GM23248 (cell line): ENCODE data around the gene DRD4. TPM values are rescaled to one million over a fixed set of nuclear protein-coding genes. Genes with fewer than 3 reads are reported as not detected.

ENCODE experiments used
- DNase-seq: peaks from one replicate; pipeline ENCODE4 v3.0.0-alpha.2; 2015
- H2AFZ ChIP-seq: fragments of 200-600 bp; sonication (generic); 2 replicates; pipeline ENCODE4 v1.6.1; 2016; ENCODE audit warnings: antibody characterized with exemption
- H3F3A ChIP-seq: fragments of 200-600 bp; sonication (generic); 2 replicates; pipeline ENCODE4 v1.6.1; 2016; ENCODE audit warnings: mild to moderate bottlenecking, antibody characterized with exemption, mixed run types; ENCODE audit not compliant: insufficient read depth
- H3K27ac ChIP-seq: fragments of 200-600 bp; sonication (generic); 2 replicates; pipeline ENCODE4 v1.5.1; 2016; ENCODE audit warnings: mild to moderate bottlenecking
- H3K27me3 ChIP-seq: fragments of 200-600 bp; sonication (generic); replicated peaks from 2 replicates; pipeline ENCODE4 v1.6.1; 2016; ENCODE audit warnings: mild to moderate bottlenecking; ENCODE audit not compliant: insufficient read depth
- H3K36me3 ChIP-seq: fragments of 200-600 bp; sonication (generic); 2 replicates; pipeline ENCODE4 v1.6.1; 2016; ENCODE audit warnings: low read depth, mild to moderate bottlenecking
- H3K4me1 ChIP-seq: fragments of 200-600 bp; sonication (generic); 2 replicates; pipeline ENCODE4 v1.6.1; 2016; ENCODE audit warnings: mild to moderate bottlenecking; ENCODE audit not compliant: insufficient read depth
- H3K4me2 ChIP-seq: fragments of 200-600 bp; sonication (generic); one replicate; pipeline ENCODE4 v1.6.1; 2016; ENCODE audit warnings: mild to moderate bottlenecking; ENCODE audit not compliant: unreplicated experiment
- H3K4me3 ChIP-seq: fragments of 200-600 bp; sonication (generic); 2 replicates; pipeline ENCODE4 v1.5.1; 2016; ENCODE audit warnings: mild to moderate bottlenecking
- H3K79me2 ChIP-seq: fragments of 200-600 bp; sonication (generic); 2 replicates; pipeline ENCODE4 v1.6.1; 2016; ENCODE audit warnings: mild to moderate bottlenecking; ENCODE audit not compliant: insufficient read depth
- H3K9ac ChIP-seq: fragments of 200-600 bp; sonication (generic); 2 replicates; pipeline ENCODE4 v1.6.1; 2016; ENCODE audit warnings: mild to moderate bottlenecking
- H3K9me2 ChIP-seq: fragments of 200-600 bp; sonication (generic); 2 replicates; pipeline ENCODE4 v1.6.1; 2016; ENCODE audit warnings: mixed run types, mild to moderate bottlenecking, moderate library complexity; ENCODE audit not compliant: insufficient read depth
- H3K9me3 ChIP-seq: fragments of 200-600 bp; sonication (generic); one replicate; pipeline ENCODE4 v1.6.1; 2017; ENCODE audit warnings: low read depth
- H4K20me1 ChIP-seq: fragments of 200-600 bp; sonication (generic); 2 replicates; pipeline ENCODE4 v1.6.0; 2016; ENCODE audit not compliant: insufficient read depth
- EZH2 ChIP-seq: fragments of 200-600 bp; sonication (generic); IDR thresholded peaks from 2 replicates; pipeline ENCODE4 v1.6.1; 2018; ENCODE audit warnings: antibody characterized with exemption, mild to moderate bottlenecking; ENCODE audit not compliant: insufficient read depth, poor library complexity, severe bottlenecking
- EZH2phosphoT487 ChIP-seq: fragments of 200-600 bp; sonication (generic); IDR thresholded peaks from 2 replicates; pipeline ENCODE4 v1.6.1; 2018; ENCODE audit warnings: antibody characterized with exemption, moderate library complexity, mild to moderate bottlenecking, low read depth; ENCODE audit not compliant: insufficient read depth
- WGBS, 2 experiments: methylation state at CpG; one replicate each; pipeline ENCODE4 v1.1.6; 2015 to 2017; ENCODE audit warnings: low lambda C conversion rate in 2 of 2, low coverage in 1 of 2; ENCODE audit errors: missing lambda C conversion rate in 2 of 2; 5-methylcytosine and 5-hydroxymethylcytosine counted together
- in situ Hi-C: fragments of 300-500 bp; cut with MboI; formaldehyde crosslinking; loops from 2 replicates; pipeline ENCODE4 v1.15.0; 2020
- polyA plus RNA-seq: library from polyadenylated mRNA; unstranded; fragments of >200 nt; fragmentation: Nextera tagmentation; extraction: Ambion mirVana; gene quantifications from 2 replicates; pipeline ENCODE4 v1.2.1, GENCODE V29; 2016
- total RNA-seq: library from RNA; depleted of rRNA; stranded (reverse); fragments of >200 nt; shearing (Covaris generic); gene quantifications from 2 replicates; pipeline ENCODE4 v1.2.3, GENCODE V29; 2014

Gene DRD4
- total and polyA plus RNA-seq, 2 experiments from 2014 or later: not detected

GRCh38 chr11:616320-617198, 20.5 kb upstream of the DRD4 start:
- H3K9me2 ChIP-seq: no peaks in the 10 kb centered on the region
- H3K9ac ChIP-seq: peak overlapping the region; percentile 86; the same call in 1 of the 2 replicates
- no peaks in the 10 kb centered on the region for H3K4me1 ChIP-seq
- peak overlapping the region; percentile 82; the same call in 1 of the 2 replicates for H3K27ac ChIP-seq
- H2AFZ ChIP-seq: peak overlapping the region; percentile 66; the same call in 1 of the 2 replicates
- H3K36me3 ChIP-seq: no peaks in the 10 kb centered on the region; the same call in 1 of the 2 replicates
- H4K20me1 ChIP-seq: no peaks in the 10 kb centered on the region
- no peaks in the 10 kb centered on the region for H3K27me3 ChIP-seq
- peak overlapping the region; percentile 84 for H3K4me2 ChIP-seq
- no peaks in the 10 kb centered on the region for H3K79me2 ChIP-seq
- H3K9me3 ChIP-seq: no peaks in the 10 kb centered on the region
- in situ Hi-C loops: no loop called here
- peak overlapping the region; percentile 88 for H3K4me3 ChIP-seq
- TF ChIP-seq EZH2: no peak
- TF ChIP-seq EZH2phosphoT487: no peak
- WGBS, 2 experiments: 79 to 83% methylated on average over 39 of the region's 39 CpGs
- no peak for DNase-seq
- H3F3A ChIP-seq: peaks cover 7% of the 10 kb centered on the region; the same call in 1 of the 2 replicates

DNA sequence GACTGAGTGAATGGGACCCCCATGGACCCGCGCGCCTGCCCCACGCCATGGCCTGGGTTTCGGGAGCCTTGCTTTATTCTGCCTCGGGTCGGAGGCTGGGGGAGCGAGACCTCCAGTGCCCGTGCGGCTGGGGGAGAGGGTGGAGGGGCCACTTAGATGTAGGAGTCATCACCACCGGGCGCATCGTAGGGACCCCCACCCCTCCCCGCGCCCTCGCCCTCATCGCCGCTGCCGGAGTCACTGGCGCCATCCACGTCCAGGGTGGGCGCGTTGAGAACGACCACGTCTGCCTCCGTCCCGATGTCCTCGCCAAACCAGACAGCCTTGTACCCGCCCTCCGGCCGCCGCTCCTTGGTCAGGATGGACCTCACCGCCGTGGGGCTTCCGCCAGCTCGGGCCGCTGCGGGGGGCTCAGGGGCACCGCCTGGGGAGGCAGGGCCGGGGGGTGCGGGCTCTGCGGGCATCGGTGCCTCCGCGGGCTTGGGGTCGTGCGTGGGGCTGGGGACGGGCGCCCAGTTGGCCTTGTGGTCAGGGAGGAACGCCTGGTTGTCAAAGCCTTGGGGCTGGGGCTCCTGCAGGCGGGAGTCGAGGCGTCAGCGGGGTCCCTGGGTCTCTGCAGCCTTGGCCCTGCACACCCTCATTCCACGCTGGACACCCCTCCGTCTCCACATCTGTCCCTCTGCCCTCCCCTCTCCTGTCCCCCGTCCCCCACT, 19.7 kb upstream of the DRD4 start:
- no peak overlapping the region for H3K4me2 ChIP-seq
- H3K4me1 ChIP-seq: no peaks in the 10 kb centered on the region
- TF ChIP-seq EZH2phosphoT487: no peak
- TF ChIP-seq EZH2: no peak

DNA sequence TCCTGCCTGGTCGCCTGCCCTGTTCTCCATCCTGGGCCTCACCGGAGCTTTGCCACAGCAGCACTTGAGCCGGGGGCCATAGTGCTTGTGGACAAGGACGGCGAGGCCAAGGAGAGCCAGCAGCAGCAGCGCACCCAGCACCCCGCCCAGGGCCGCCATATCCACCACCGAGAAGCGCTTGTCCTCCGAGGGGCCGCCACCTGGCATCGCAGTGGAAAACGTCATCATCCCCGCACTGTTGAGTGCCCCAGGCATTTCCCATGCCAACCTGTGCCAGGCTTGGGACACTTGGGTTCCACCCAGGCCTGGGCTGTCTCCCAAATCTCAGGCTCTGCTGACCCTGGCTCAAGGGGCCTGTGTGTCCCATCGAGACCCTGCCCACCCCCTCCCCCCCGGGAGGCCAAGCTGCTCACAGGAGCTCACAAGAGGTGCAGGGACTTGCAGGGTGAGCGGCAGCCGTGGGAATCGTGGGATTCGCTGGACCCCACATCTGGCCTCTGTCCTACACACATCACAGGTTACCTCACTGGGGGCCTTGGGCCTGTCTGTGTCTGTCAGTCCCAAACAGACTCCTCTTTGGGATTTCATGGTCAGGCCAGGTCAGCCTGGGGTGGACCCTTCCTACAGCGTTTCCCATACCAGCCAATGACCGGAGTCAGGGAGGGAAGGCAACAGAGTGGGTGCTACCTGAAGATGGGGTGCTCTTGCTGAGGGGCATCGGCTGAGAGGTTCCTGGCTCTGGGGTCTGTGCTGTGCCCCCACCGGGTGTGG, 19.0 kb upstream of the DRD4 start:
- in situ Hi-C loops: no loop called here
- WGBS, 2 experiments: 87 to 89% methylated on average over 24 to 25 of the region's 25 CpGs
- Histone ChIP-seq H2AFZ (no peak overlapping the region), H3K4me2 (no peak overlapping the region), H4K20me1 (no peaks in the 10 kb centered on the region), H3K4me3 (no peak overlapping the region), H3K79me2 (no peaks in the 10 kb centered on the region), H3K9ac (no peak overlapping the region), H3K36me3 (no peaks in the 10 kb centered on the region; the same call in 1 of the 2 replicates), H3K27me3 (no peaks in the 10 kb centered on the region), H3K9me3 (no peaks in the 10 kb centered on the region), H3K9me2 (no peaks in the 10 kb centered on the region), H3F3A (no peaks in the 10 kb centered on the region), H3K4me1 (no peaks in the 10 kb centered on the region), H3K27ac (no peak overlapping the region)
- no peak for DNase-seq
- no peak for TF ChIP-seq EZH2

More for the DNA sequence above, 19.7 kb upstream of the DRD4 start:
- H3K9me2 ChIP-seq: no peaks in the 10 kb centered on the region
- H3K9ac ChIP-seq: no peak overlapping the region
- H3F3A ChIP-seq: peaks cover 1% of the 10 kb centered on the region; the same call in 1 of the 2 replicates
- no peaks in the 10 kb centered on the region for H3K9me3 ChIP-seq
- no peaks in the 10 kb centered on the region for H3K27me3 ChIP-seq
- in situ Hi-C loops: no loop called here
- 83 to 91% methylated on average over 10 to 57 of the region's 57 CpGs for WGBS, 2 experiments
- H3K27ac ChIP-seq: no peak overlapping the region
- H4K20me1 ChIP-seq: no peaks in the 10 kb centered on the region
- no peak overlapping the region for H3K4me3 ChIP-seq
- H3K79me2 ChIP-seq: no peaks in the 10 kb centered on the region
- H2AFZ ChIP-seq: no peak overlapping the region
- H3K36me3 ChIP-seq: no peaks in the 10 kb centered on the region; the same call in 1 of the 2 replicates
- DNase-seq: no peak

DNA sequence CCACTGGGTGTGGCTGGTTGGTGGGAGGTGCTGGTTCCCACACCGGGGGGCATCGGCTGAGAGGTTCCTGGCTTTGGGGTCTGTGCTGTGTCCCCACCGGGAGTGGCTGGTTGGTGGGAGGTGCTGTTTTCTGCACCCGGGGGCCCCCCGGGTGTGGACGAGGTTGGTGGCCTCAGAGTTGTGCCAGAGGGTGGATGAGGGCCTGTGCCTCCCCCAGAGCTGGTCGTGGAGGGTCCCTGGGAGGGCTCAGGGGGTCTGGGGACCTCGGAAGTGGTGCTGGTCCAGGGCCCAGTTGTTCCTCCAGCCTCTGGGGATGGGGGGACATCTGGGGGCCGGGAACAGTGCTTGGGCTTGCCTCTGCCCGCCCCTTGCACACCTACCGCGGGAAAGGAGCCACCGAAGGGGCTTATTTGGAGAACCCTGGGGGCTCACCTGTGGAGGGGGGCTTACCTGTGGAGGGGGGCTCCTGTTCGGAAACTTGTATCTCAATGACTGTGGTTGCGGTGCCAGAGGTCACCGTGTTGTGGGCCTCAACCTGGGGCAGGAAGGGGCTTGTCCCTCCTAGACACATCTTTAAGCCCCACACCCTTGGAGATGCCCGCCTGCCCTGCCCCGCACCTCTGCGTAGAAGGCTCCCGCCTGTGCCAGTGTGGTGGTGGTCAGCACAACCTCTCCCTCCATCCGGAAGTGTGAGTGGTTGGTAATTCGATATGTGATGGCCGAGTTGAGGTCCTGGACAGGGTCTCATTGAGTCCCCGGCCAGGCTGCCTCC, 18.0 kb upstream of the DRD4 start:
- Histone ChIP-seq H3K79me2 (no peaks in the 10 kb centered on the region), H3K27ac (no peak overlapping the region), H3K4me2 (no peak overlapping the region), H3K9me3 (no peaks in the 10 kb centered on the region), H3K4me3 (no peak overlapping the region), H3K9ac (no peak overlapping the region), H3K36me3 (no peaks in the 10 kb centered on the region), H2AFZ (no peak overlapping the region), H3K9me2 (no peaks in the 10 kb centered on the region), H3K27me3 (no peaks in the 10 kb centered on the region), H3K4me1 (no peaks in the 10 kb centered on the region), H3F3A (no peaks in the 10 kb centered on the region), H4K20me1 (no peaks in the 10 kb centered on the region)
- in situ Hi-C loops: no loop called here
- TF ChIP-seq EZH2 (no peak), EZH2phosphoT487 (no peak)
- DNase-seq: no peak
- WGBS, 2 experiments: 88 to 92% methylated on average over 16 to 24 of the region's 24 CpGs
